HEK293 (cell line): ENCODE measurements around the gene HOXA10.

Source experiments
- CTCF ChIA-PET: fragments of 350-600 bp; formaldehyde crosslinking; extraction: SDS; loops from one replicate; lab custom pipeline; 2021; ENCODE audit warnings: antibody characterized with exemption; lab: Yijun Ruan, JAX
- POLR2A ChIA-PET: fragments of 300-600 bp; formaldehyde crosslinking; extraction: SDS; loops from one replicate; lab custom pipeline; 2020; ENCODE audit warnings: antibody characterized with exemption, inconsistent platforms; lab: Yijun Ruan, JAX
- H3K27ac ChIP-seq: fragments of 200-500 bp; sonication (Bioruptor generic); 2 replicates; pipeline ENCODE4 v1.5.1; 2014; ENCODE audit warnings: low read depth, low read length, control low read depth, inconsistent platforms; ENCODE audit errors: extremely low read depth
- H3K36me3 ChIP-seq, 2 experiments: fragments of 200-500 bp in 1 of 2; sonication (Bioruptor generic) in 1 of 2; 1 replicate in 1 of 2; 2 replicates in 1 of 2; pipeline ENCODE4 v1.5.1; 2014 to 2017; ENCODE audit warnings: inconsistent platforms in 2 of 2, low read length in 2 of 2; ENCODE audit not compliant: control insufficient read depth in 2 of 2, insufficient read depth in 1 of 2
- H3K4me1 ChIP-seq: fragments of 200-500 bp; sonication (Bioruptor generic); 2 replicates; pipeline ENCODE4 v1.5.1; 2014; ENCODE audit warnings: mild to moderate bottlenecking, low read length, inconsistent platforms; ENCODE audit not compliant: control insufficient read depth, insufficient read depth
- H3K4me3 ChIP-seq: 2 replicates; pipeline ENCODE4 v1.5.1; 2011; ENCODE audit warnings: low read depth, mild to moderate bottlenecking, control low read depth, low read length, moderate library complexity
- H3K9me3 ChIP-seq: fragments of 200-500 bp; sonication (Bioruptor generic); 2 replicates; pipeline ENCODE4 v1.5.1; 2014; ENCODE audit warnings: low read depth, low read length, inconsistent platforms; ENCODE audit not compliant: control insufficient read depth, insufficient read depth
- BCL11B ChIP-seq: fragments of 450-650 bp; formaldehyde crosslinking; IDR thresholded peaks from 2 replicates; pipeline ENCODE4 v1.5.1; 2016; ENCODE audit warnings: low read depth, missing biosample characterization, missing genetic modification characterization
- CTCF ChIP-seq: fragments of 450-650 bp; formaldehyde crosslinking; IDR thresholded peaks from 2 replicates; pipeline ENCODE4 v1.5.1; 2016; ENCODE audit warnings: missing biosample characterization, missing genetic modification characterization
- IKZF3 ChIP-seq: fragments of 450-650 bp; IDR thresholded peaks from 2 replicates; pipeline ENCODE4 v1.5.0; 2018; ENCODE audit warnings: missing biosample characterization, mild to moderate bottlenecking, missing genetic modification characterization, moderate library complexity
- KLF9 ChIP-seq: fragments of 450-650 bp; formaldehyde crosslinking; IDR thresholded peaks from 2 replicates; pipeline ENCODE4 v1.5.1; 2016; ENCODE audit warnings: missing biosample characterization, missing genetic modification characterization, low read depth
- OVOL3 ChIP-seq: fragments of 450-650 bp; formaldehyde crosslinking; IDR thresholded peaks from 2 replicates; pipeline ENCODE4 v1.5.1; 2016; ENCODE audit warnings: missing biosample characterization, missing genetic modification characterization
- PRDM6 ChIP-seq: fragments of 450-650 bp; formaldehyde crosslinking; IDR thresholded peaks from 2 replicates; pipeline ENCODE4 v1.5.1; 2017; ENCODE audit warnings: missing biosample characterization, missing genetic modification characterization
- SP7 ChIP-seq: fragments of 450-650 bp; formaldehyde crosslinking; IDR thresholded peaks from 2 replicates; pipeline ENCODE4 v1.5.1; 2016; ENCODE audit warnings: missing biosample characterization, missing genetic modification characterization
- ZBTB10 ChIP-seq: fragments of 450-650 bp; formaldehyde crosslinking; IDR thresholded peaks from 2 replicates; pipeline ENCODE4 v1.5.1; 2016; ENCODE audit warnings: missing biosample characterization, missing genetic modification characterization
- ZBTB11 ChIP-seq: fragments of 450-650 bp; formaldehyde crosslinking; conservative IDR thresholded peaks from 2 replicates; pipeline ENCODE4 v1.5.1; 2016; ENCODE audit warnings: low read depth, missing biosample characterization, missing genetic modification characterization
- ZFHX2 ChIP-seq: fragments of 450-650 bp; formaldehyde crosslinking; conservative IDR thresholded peaks from 2 replicates; pipeline ENCODE4 v1.5.1; 2016; ENCODE audit warnings: missing biosample characterization, missing genetic modification characterization
- ZNF18 ChIP-seq: fragments of 450-650 bp; formaldehyde crosslinking; IDR thresholded peaks from 2 replicates; pipeline ENCODE4 v1.5.1; 2016; ENCODE audit warnings: missing biosample characterization, missing genetic modification characterization
- ZNF266 ChIP-seq: fragments of 450-650 bp; formaldehyde crosslinking; IDR thresholded peaks from 2 replicates; pipeline ENCODE4 v1.5.1; 2016; ENCODE audit warnings: missing biosample characterization, missing genetic modification characterization, low read depth
- ZNF341 ChIP-seq: fragments of 450-650 bp; formaldehyde crosslinking; IDR thresholded peaks from 2 replicates; pipeline ENCODE4; 2016; ENCODE audit warnings: low read depth, missing biosample characterization, missing genetic modification characterization
- ZNF362 ChIP-seq: fragments of 450-650 bp; formaldehyde crosslinking; IDR thresholded peaks from 2 replicates; pipeline ENCODE4 v1.5.1; 2016; ENCODE audit warnings: missing biosample characterization, missing genetic modification characterization
- ZNF37A ChIP-seq: fragments of 450-650 bp; IDR thresholded peaks from 2 replicates; pipeline ENCODE4 v1.5.1; 2018; ENCODE audit warnings: missing biosample characterization, missing genetic modification characterization
- ZNF426 ChIP-seq: fragments of 450-650 bp; formaldehyde crosslinking; IDR thresholded peaks from 2 replicates; pipeline ENCODE4 v1.5.1; 2017; ENCODE audit warnings: missing biosample characterization, missing genetic modification characterization, mild to moderate bottlenecking, inconsistent platforms, moderate library complexity
- ZNF677 ChIP-seq: fragments of 450-650 bp; IDR thresholded peaks from 2 replicates; pipeline ENCODE4 v1.5.0; 2018; ENCODE audit warnings: missing biosample characterization, mild to moderate bottlenecking, missing genetic modification characterization, moderate library complexity
- ZNF843 ChIP-seq: fragments of 450-650 bp; formaldehyde crosslinking; IDR thresholded peaks from 2 replicates; pipeline ENCODE4 v1.5.1; 2016; ENCODE audit warnings: missing biosample characterization, missing genetic modification characterization
- ZSCAN5A ChIP-seq: fragments of 450-650 bp; formaldehyde crosslinking; IDR thresholded peaks from 2 replicates; pipeline ENCODE4 v1.5.1; 2016; ENCODE audit warnings: missing biosample characterization, missing genetic modification characterization

Gene HOXA10

GRCh38 chr7:27148756-27149641 lies 25.1 kb downstream of the HOXA10 start (continued):
- TF ChIP-seq IKZF3 = peak; percentile 85
- 0 out of 2 replicates have a peak, but pooled peaks have one; percentile 31 for TF ChIP-seq BCL11B
- TF ChIP-seq PRDM6 (tag by site-specific recombination) = peak; percentile 99
- TF ChIP-seq ZSCAN5A (tag by site-specific recombination) = no peak
- TF ChIP-seq KLF9 (tag by site-specific recombination) = peak; percentile 17; the same call in 1 of the 2 replicates
- 0 out of 2 replicates have a peak, but pooled peaks have one; percentile 37 for TF ChIP-seq ZNF18 (tag by site-specific recombination)
- peak; percentile 81 for TF ChIP-seq ZNF843 (tag by site-specific recombination)

- Histone ChIP-seq H3K9me3 (no peaks in the 10 kb centered on the region), H3K4me1 (peaks cover 18% of the 10 kb centered on the region), H3K36me3 (peaks cover 0 to 53% of the 10 kb centered on the region in 2 experiments; a peak in 2 of 3 replicates), H3K4me3 (peak overlapping the region; percentile 59), H3K27ac (peak overlapping the region; percentile 99)
- ChIA-PET CTCF (interaction anchor here (0.6 to 4.3 kb wide), 11 partner anchors 8 to 1255 kb away, joined by 3 to 50 read pairs (median 3); partner anchors contain the start of gene HOXA4), POLR2A (interaction anchor here (0.5 to 5.6 kb wide), 13 partner anchors 9 to 1286 kb away, joined by 3 to 42 read pairs (median 4); partner anchors contain the start of genes HOXA1, HOXA10, HOXA7 and HOXA9)
- peak; percentile 32; the same call in 1 of the 2 replicates for TF ChIP-seq ZBTB11 (tag by site-specific recombination)
- TF ChIP-seq OVOL3 (tag by site-specific recombination) = no peak
- no peak for TF ChIP-seq ZNF266 (tag by site-specific recombination)
- no peak for TF ChIP-seq CTCF
- 0 out of 2 replicates have a peak, but pooled peaks have one; percentile 17 for TF ChIP-seq SP7 (tag by site-specific recombination)
- no peak for TF ChIP-seq ZNF426 (tag by site-specific recombination)
- TF ChIP-seq ZBTB10 = peak; percentile 49
- TF ChIP-seq ZNF362 (tag by site-specific recombination) = no peak
- TF ChIP-seq ZNF677 (tag by site-specific recombination) = no peak
- TF ChIP-seq ZFHX2 (tag by site-specific recombination) = peak; percentile 87
- TF ChIP-seq ZNF341 (tag by site-specific recombination) = peak; percentile 80
- TF ChIP-seq ZNF37A (tag by site-specific recombination) = no peak
These were observed 25.9 kb downstream of the HOXA10 start for GRCh38 chr7:27148031-27148755.
